Stimulated activated CD8-positive, alpha-beta memory T cell treated with anti-CD3 and anti-CD28 coated beads, Interleukin-4, amount 100 ng/mL, for 1 hour (primary cell): ENCODE results near the gene ZNF804B.
"Not testable (repeated sequence)": the region's sequence is repeated elsewhere in the genome, so short reads cannot be mapped to it uniquely, and the experiment has no call there.

Experiments
- DNase-seq, 2 donors: peaks; one replicate each; pipeline ENCODE4 v3.0.0-alpha.2; 2020; ENCODE audit warnings: low read depth in 2 of 2, low spot score in 1 of 2

Gene ZNF804B

DNA sequence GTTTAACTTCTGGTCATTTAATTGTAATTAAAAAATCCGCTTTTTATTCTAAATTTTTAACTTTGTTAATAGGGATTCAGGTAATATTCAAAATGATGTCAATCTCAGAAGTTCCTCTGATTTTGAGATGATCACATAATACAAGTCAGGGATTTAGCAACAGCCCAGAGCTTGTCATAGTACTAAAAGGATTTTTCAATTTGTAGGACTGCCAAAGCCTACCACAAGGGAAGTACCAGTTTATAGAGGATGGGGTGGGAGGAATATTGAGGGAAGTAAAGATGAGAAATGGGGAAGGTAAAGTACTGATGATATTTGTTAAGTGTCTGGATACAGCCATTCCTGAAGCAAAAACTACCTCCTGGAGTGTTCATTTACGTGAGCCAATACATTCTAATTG, 314.3 kb downstream of the ZNF804B start:
- no peak for DNase-seq

DNA sequence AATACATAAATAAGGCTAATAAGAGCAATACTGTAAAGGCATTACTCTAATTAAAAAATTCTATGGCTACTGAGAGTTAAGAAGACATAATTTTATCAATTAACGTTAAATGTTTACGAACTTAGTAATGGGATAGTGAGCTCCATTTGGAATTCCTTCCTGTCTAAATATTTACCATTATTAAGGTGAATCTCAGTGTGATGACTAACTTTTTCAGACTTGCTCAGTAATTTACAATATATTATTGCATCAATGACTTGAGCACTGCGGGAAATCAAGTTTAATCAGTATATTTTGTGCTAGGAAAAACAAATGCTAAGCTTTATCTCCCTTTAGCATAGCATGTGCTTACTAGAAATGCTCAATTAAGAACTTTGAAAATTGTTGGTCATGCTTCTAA, 318.5 kb downstream of the ZNF804B start:
- DNase-seq, result no peak

DNA sequence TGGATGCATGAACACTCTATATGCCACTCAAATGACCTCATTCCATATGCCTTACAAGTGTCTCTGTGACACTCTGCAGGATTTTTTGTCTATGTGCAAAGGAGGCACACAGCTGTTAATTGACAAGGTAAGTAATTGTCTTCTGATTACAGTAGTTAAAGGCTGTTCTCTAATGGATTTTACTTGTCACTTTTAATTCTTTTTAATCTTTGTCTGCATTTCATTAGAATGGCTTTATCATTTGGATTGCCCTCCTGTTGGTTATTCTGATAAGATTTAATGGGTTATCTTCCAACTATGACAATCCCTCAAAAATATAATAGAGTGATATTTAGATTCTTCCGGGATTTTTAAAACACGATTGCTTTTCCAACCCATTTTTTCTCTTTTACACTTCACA, 326.1 kb downstream of the ZNF804B start:
- DNase-seq, result no peak

DNA sequence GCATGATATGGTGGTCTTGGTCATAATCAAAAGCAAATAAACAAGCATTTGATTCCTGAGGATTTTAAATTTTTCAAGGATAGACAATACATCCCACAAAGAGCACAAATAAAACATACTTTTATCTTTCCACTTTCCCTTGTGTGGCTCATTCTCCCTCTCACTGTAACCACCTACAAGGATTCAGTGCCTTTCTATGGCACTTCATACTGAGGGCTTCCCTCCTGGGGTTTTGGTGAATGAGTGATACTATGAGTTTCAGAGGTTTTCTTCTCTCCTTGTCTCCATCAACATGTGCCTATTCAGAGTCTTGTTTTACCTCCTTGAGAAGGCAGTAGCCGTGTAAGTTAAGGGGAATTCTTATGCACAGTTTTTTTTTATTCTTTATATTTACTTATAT, 332.1 kb downstream of the ZNF804B start:
- no peak for DNase-seq

DNA sequence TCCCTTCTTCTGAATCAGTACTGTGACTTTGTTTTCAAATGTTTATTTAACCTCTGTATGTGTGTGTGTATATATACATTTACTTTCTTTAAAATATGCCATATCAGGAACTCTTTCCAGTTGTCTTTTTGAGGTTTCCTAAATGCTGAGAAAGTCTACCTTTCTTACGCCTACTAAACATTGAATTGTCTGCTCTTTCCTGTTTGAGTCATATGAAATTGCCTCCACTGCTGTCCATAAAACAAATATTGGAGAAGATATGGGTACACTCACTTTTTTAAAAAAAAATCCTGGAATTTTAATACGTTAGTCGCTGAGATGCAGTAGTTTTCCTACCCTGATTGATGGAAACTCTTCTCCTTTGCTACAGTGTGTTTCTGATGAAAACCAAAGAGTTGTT, 334.8 kb downstream of the ZNF804B start:
- no peak for DNase-seq

DNA sequence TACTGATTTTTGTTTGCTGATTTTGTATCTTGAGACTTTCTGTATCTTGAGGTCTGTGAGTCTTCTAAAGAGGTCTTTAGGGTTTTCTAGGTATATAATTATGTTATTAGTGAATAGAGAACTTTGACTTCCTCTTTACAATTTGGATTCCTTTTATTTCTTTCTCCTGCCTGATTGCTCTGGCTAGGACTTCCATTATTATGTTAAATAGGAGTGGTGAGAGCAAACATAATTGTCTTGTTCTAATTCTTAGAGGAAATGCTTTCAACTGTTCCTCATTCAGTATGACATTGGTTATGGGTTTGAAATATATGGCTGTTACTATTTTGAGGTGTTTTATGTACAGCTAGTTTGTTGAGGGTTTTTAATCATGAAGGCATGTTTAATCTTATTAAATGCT, 344.1 kb downstream of the ZNF804B start:
- no peak for DNase-seq

DNA sequence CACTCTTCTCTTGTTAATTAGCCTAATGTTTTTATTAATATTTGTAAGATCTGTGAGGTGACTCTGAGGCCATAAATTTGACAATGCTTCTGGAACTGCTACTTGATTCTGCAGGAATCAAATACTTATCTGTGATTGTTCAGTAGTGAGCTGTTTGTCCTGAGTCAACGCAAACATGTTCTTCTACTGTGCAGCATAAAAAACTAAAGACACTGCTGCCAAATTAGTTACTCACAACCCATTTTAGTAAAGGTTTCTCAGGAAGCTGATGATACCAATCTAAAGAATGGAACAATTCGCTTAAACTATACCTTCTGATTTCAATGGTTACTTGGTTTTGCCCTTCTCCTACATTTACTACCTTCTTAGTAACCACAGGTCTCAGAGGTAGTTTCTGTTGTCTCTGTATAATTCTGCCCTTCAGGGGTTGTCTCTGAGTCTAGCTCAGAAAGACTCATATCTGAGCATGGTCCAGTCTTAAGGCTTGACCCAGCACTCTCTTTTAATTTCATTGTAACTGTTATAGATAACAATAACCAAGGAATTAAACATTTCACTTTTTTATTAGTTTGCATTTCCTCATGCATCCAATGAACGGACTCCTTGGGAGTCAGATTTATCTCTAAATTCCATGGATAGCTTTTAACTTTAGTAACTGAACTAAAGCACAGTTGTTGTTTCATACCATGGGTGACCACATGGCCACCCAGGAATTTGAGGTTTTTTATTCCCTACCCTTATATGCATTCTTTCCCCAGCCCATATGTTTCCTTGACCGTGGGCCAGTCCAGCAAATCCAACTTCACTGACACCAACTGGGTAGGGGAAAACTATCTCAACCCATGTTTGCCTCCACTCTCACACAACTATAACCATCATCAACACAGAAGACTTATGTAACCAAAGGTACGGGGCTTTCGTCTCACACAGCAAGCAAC, 345.5 kb downstream of the ZNF804B start:
- DNase-seq, result no peak

DNA sequence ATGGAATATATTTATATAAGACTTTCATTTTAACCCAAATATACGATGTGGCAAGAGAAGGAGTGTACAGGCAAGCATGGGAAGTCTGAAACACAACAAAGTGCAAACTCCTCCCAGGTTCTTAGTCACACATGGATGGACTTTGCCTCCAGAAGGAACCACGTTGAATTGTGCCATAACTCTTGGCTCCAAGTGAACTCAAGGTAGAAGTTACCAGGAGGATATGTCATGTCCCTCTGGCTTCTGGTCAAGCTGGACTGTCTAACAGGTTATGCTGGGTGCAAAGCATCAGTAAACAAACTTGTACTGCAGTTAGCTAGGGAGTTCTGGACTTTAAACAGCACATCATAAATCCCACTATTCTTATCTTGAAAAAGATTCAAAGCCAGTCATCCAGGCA, 364.4 kb downstream of the ZNF804B start:
- no peak for DNase-seq

DNA sequence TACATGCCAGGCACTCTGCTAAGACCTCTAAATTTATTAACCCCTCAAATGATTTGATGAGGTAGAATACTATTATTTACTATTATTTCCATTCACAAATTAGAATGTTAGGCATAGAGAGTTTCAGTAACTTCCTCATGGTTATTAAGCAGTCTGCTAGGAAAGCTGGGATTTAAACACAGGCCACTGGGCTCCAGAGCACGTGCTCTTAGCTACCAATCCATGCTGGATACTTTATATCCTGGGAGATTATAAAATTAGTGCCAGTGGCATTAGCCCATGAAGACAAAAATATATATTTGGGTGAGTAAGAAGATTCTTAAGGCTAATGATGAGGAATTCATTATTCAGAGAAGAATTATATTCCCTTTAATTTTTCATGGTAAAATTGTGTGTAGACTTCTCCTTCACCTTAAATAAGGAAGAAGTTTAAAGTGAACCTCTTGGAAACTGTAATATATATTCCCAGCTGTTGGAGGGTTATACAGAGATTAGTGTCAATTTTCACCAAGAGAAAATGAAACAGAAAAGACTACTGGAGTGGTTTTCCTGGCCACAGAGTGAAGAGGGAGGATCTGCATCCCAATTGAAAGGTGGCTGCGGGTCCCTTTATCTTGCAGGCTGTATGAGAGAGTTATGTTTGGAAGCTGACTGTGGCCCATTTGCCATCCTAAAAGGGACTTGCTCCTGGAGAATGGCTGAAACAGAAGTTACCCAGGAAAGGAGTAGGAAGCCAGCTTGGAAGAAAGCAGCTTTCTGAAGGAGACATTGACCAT, 370.3 kb downstream of the ZNF804B start:
- DNase-seq, result no peak

DNA sequence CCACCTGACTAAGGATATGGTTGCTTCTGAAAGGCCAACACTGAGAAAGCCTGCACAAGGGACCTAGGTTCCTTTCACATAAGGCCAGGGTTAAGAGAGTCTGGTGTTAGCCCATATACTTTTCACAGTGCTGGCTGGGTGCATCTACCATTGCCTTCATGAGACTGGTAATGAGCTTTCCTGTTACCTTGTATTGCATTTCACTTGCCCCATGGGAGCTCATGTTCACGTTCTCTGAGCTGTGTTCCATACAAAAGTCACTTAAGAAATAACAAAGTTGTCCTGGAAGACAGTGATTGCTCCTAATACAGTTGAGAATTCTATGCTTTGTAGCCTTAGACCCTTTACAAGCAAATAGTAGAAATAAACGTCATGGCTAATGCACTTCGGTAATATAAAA, 373.9 kb downstream of the ZNF804B start:
- no peak for DNase-seq

DNA sequence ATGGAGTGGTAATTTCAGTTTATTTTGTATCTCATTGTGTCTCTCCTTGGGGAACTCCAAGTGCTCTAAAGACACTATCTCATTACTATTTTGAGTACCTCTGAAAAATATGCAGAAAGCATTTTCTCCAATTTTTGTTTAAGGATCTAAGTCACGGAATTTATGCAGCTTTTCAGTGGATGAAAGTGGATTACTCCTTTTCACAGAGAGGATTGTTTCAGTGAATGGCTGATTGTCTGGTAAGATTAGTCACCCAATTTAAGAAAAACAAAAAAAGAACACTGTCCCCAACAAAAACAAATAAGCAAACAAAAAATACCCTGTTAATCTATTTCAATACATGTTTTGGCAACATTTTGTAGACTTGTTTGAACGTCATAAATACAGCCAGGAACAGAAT, 374.3 kb downstream of the ZNF804B start:
- no peak for DNase-seq

DNA sequence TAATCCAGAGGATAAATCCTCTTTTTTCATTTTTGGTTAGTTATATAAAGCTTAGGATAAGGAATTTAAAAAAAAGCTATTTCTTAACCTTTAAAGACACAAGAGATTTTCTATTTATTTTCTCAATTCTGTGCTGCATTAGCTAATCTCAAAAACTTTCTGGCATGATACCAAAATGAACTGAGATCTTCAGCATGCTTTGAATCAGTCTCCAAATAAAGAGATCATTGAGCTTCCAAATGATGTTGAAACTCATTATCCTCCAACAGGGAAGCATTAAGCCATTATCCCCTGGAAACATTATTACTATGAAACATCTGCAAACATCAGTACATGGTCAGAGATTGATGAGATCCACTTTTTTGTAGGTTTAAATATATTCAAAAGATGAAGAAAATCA, 386.3 kb downstream of the ZNF804B start:
- DNase-seq, result no peak

DNA sequence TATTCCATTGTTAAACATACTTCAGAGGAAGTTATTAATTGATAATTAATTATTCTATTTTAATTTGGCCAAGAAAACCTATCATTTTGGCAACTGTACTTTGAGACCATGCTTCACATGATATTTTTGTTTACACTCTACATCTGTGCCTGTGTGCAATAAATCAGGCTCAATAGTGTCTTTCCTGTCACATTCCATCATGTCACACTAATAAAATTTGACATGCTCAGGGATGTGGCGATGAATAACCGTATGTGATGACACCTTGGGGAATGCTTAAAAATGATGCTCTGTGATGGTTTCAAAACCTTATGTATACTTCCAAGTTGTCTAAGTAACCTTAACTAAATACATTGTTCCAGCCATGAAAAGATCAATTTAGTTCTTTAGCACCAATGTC, 400.6 kb downstream of the ZNF804B start:
- DNase-seq, result no peak

DNA sequence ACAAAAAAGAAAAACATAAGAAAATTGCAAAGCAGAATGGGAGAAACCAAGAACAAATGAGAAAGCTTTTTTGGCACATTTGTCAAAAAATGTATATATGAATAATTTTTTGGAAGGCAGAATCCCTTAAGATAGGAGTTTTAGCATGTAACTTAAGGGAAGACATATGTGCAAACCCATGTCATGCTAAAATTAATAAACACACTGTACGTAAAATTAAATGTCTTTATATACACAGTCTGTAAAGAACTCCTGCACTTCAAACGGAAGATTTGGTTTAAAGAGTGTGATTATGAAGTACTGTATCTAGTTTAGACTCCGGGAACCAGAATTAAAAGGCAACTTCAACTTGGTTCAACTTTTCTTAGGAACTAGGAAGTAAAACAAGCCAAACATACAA, 405.9 kb downstream of the ZNF804B start:
- DNase-seq, result no peak

DNA sequence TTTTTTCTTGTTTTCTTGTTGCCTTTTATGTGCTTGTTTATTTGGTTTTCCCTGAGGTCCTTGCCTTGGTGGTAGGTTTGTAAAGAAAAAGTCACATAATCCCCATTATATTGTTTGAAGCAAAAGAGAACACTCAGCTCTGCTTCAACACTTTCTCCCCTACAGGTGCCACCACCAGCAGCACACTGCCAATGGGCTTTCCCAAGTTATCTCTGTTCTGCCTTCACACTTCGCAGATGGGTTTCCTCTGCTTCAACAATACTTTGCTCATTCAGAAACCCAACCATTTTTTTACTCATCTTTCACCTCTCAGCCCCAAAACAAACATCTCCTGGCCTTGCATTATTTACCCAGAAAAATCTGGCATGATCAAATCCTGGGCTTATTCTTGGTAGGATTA, 411.1 kb downstream of the ZNF804B start:
- DNase-seq, result no peak

DNA sequence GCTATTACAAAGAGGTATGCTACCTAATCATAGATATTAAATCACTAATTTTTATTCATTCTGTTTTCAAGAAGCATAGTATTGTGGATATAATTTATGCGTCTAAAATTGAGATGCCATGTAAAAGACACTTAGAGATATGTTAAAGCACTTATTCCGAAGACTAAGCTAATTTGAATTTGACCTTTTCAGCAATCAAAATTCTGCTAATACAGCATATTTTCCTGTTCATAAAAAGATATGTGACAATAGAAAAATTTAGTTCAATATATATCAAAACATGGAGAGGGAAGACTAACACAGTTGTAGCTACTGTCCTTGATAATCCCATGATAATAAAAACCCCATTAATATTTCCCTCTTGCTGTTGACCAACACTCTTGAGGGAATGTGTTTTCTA, 422.6 kb downstream of the ZNF804B start:
- DNase-seq, result no peak

DNA sequence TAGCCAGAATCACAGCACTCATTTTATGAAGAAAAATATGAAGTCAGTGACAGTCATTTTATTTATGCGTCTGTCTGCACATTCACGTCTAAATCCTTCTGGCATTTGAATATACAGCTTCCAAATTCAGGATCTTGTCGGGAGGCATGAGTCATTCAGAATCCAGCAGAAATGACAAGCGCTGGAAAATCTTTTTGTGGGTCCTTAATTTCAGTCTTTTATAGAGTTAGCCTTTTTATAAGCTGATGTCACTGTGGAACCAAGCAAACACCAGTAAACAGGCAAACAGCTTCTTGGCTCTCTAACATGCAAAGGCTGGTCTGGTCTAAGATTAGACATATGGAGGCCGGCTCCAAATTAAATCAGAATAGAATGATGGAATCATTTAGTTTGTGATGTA, 424.2 kb downstream of the ZNF804B start:
- DNase-seq, result no peak

DNA sequence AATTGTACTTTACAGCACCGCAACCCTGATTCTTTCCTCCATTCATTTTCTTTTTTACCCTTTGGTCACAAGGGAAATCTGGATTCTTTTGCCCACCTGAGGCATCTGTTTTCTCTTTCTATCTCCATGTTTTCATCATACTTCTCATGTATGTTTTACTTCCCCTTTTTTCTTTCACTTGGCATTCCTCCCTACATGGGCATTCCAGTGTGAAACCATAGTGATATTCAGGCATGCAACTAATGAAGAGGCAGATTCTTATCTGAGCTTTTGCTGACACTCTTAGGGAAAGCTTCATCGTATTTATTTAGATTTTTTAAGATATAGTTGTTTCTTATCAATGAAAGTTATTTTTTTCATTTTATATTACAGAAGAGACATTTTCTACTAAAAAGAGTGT, 441.3 kb downstream of the ZNF804B start:
- DNase-seq, result no peak

DNA sequence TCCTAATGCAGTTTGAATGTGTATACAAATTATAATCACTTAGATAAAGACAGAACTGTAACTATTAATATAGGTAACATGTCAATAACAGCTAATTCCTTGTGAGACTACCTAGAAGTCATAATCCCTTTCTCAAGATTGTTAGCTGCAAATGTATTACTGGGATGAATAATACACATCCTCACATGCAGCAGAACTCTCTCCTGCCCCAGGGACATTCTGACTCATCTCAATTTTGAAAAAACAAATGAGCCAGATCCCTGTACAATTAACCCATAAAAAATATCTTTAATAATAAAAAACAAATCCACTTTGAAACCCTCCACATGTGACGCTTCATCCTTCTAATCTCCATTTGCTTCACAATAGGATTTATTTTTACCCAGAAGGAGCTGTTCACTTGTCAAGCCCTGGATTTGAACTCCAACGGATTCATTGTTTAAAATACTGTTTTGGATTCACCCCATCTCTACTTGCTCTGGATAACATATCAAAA, 464.4 kb downstream of the ZNF804B start:
- DNase-seq, result no peak

DNA sequence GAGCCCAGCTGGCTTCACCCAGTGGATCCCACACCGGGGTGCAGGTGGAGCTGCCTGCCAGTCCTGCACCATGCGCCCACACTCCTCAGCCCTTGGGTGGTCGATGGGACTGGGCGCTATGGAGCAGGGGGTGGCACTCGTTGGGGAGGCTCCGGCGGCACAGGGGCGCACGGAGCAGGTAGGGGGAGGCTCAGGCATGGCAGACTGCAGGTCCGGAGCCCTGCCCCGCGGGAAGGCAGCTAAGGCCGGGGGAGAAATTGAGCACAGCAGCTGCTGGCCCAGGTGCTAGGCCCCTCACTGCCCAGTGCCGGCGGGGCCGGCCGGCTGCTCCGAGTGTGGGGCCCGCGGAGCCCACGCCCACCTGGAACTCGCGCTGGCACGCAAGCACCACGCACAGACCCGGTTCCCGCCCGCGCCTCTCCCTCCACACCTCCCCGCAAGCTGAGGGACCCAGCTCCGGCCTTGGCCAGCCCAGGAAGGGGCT, 469.2 kb downstream of the ZNF804B start:
- DNase-seq, result not testable (repeated sequence)

DNA sequence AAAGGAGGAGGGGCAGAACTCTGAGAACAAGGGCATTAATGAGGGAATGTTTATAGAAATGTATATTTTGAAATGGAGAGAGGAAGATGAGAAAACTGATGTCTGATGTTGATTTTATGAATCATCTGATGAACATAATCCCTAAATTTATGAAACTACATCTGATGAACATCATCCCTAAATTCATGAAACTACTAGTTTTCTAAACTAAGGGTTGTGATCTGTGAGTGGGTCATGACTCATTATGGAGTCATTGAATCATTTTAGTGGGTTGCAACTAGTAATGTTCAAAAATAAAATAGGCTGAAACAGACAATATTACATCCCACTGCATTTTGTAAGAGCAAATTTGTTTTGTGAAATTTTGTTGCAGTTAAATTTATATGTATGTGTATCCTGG, 478.7 kb downstream of the ZNF804B start:
- no peak for DNase-seq

DNA sequence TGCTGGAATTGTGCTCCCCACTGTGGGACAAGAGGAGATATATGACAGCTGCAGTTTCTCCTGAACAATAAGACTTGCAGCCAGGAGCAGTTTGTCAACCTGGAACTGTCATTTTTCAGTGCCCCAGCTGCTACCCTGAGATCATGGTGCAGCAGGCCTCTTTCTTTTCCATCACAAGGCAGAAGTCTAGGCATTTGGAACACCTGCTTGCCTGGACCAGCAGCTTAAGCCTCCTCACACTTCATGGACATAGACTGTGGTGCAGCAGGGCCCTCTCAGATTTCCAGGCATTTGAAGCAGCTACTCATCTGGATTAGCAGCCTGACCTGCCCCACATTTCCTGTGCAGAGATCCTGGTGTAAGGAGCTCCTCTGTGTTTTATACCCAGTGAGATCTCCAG, 486.7 kb downstream of the ZNF804B start:
- DNase-seq, result no peak
